Stimulated activated CD8-positive, alpha-beta memory T cell treated with anti-CD3 and anti-CD28 coated beads, Interleukin-2, amount 100 ng/mL, for 1 hour (primary cell): ENCODE data around the gene RPL39.
"Not testable (repeated sequence)": the region's sequence is repeated elsewhere in the genome, so short reads cannot be mapped to it uniquely, and the experiment has no call there.

Experiments used
- DNase-seq, 2 donors: peaks; one replicate each; pipeline ENCODE4 v3.0.0-alpha.2; 2020; ENCODE audit warnings: low read depth in 2 of 2

RPL39 gene

GRCh38 chrX:119763181-119763580 lies 28.2 kb downstream of the RPL39 start:
- no peak for DNase-seq

GRCh38 chrX:119762718-119763117 lies 28.7 kb downstream of the RPL39 start:
- no peak for DNase-seq

- DNase-seq: no peak
These were observed 31.2 kb downstream of the RPL39 start for GRCh38 chrX:119760026-119760877.

- no peak for DNase-seq
These were observed 32.1 kb downstream of the RPL39 start for GRCh38 chrX:119759248-119759766.

GRCh38 chrX:119758731-119759247 lies 32.6 kb downstream of the RPL39 start:
- DNase-seq: no peak

GRCh38 chrX:119757979-119758730 lies 33.3 kb downstream of the RPL39 start, which contains the start of gene SOWAHD:
Gene SOWAHD, plus strand, starts transcription at chrX:119758588. Its CDS starts 80 bp downstream, at chrX:119758668.
- DNase-seq: no peak

- DNase-seq: no peak
These were observed 33.8 kb downstream of the RPL39 start for GRCh38 chrX:119757646-119757978.

GRCh38 chrX:119756926-119757635 lies 34.3 kb downstream of the RPL39 start:
- no peak for DNase-seq

- no peak for DNase-seq
These were observed 35.4 kb downstream of the RPL39 start for GRCh38 chrX:119755981-119756533.

- no peak for DNase-seq
These were observed 37.7 kb downstream of the RPL39 start for GRCh38 chrX:119753639-119754257.

GRCh38 chrX:119753001-119753400 lies 38.4 kb downstream of the RPL39 start:
- no peak for DNase-seq

GRCh38 chrX:119750751-119751150 lies 40.7 kb downstream of the RPL39 start:
- not testable (repeated sequence) for DNase-seq

GRCh38 chrX:119750131-119750530 lies 41.3 kb downstream of the RPL39 start:
- not testable (repeated sequence) for DNase-seq

GRCh38 chrX:119745283-119745848 lies 46.1 kb downstream of the RPL39 start:
- no peak for DNase-seq

GRCh38 chrX:119738742-119739141 lies 52.7 kb downstream of the RPL39 start:
- no peak for DNase-seq
